ENCODE measurements around the gene RAB18.

The RAB18 gene

GRCh38 chr10:27457966-27458365 lies 46.1 kb upstream of the RAB18 start:
- H3K9me3 ChIP-seq (ENCODE audit: control insufficient read depth, insufficient read depth, low read length) = no peaks in the 10 kb centered on the region
- no peak for TF ChIP-seq EZH2phosphoT487 (IDR thresholded peaks at IDR 0.05; ENCODE audit: borderline replicate concordance, low read length)
- TF ChIP-seq CTCF (IDR thresholded peaks at IDR 0.05; ENCODE audit: low read depth, low read length, poor library complexity, severe bottlenecking) = no peak

GRCh38 chr10:27461312-27461711 lies 42.8 kb upstream of the RAB18 start:
- no peaks in the 10 kb centered on the region for H4K20me1 ChIP-seq (ENCODE audit: control insufficient read depth, insufficient read depth, low read depth, low read length)
- H3K27me3 ChIP-seq (ENCODE audit: control insufficient read depth, low read length) = peaks cover 25% of the 10 kb centered on the region
- H3K9me2 ChIP-seq (replicated peaks; ENCODE audit: control insufficient read depth, low read length) = no peaks in the 10 kb centered on the region
- TF ChIP-seq CTCF (IDR thresholded peaks at IDR 0.05; ENCODE audit: low read depth, low read length, poor library complexity, severe bottlenecking) (no peak), EZH2phosphoT487 (IDR thresholded peaks at IDR 0.05; ENCODE audit: borderline replicate concordance, low read length) (no peak)
- H3F3A ChIP-seq (ENCODE audit: control insufficient read depth, insufficient read depth) = no peaks in the 10 kb centered on the region
- no peaks in the 10 kb centered on the region for H3K36me3 ChIP-seq (ENCODE audit: control insufficient read depth, low read length)
- no peak overlapping the region for H3K4me3 ChIP-seq (ENCODE audit: low read length)
- peaks cover 3% of the 10 kb centered on the region; the same call in 1 of the 2 replicates for H3K4me1 ChIP-seq (ENCODE audit: control insufficient read depth, low read length)
- no peaks in the 10 kb centered on the region for H3K9me3 ChIP-seq (ENCODE audit: control insufficient read depth, insufficient read depth, low read length)
- no peak overlapping the region for H3K27ac ChIP-seq (ENCODE audit: low read depth, low read length)
- no peak overlapping the region for H3K4me2 ChIP-seq (ENCODE audit: low read length)
- H3K79me2 ChIP-seq (ENCODE audit: control insufficient read depth, low read length) = no peaks in the 10 kb centered on the region

More at GRCh38 chr10:27457966-27458365, 46.1 kb upstream of the RAB18 start:
- Histone ChIP-seq H3K4me3 (ENCODE audit: low read length) (no peak overlapping the region), H3F3A (ENCODE audit: control insufficient read depth, insufficient read depth) (no peaks in the 10 kb centered on the region), H3K27me3 (ENCODE audit: control insufficient read depth, low read length) (peaks cover 27% of the 10 kb centered on the region), H3K4me2 (ENCODE audit: low read length) (no peak overlapping the region), H3K79me2 (ENCODE audit: control insufficient read depth, low read length) (no peaks in the 10 kb centered on the region), H4K20me1 (ENCODE audit: control insufficient read depth, insufficient read depth, low read depth, low read length) (no peaks in the 10 kb centered on the region), H3K4me1 (ENCODE audit: control insufficient read depth, low read length) (no peaks in the 10 kb centered on the region), H3K36me3 (ENCODE audit: control insufficient read depth, low read length) (no peaks in the 10 kb centered on the region), H3K27ac (ENCODE audit: low read depth, low read length) (no peak overlapping the region), H3K9me2 (replicated peaks; ENCODE audit: control insufficient read depth, low read length) (no peaks in the 10 kb centered on the region)

- Histone ChIP-seq H4K20me1 (ENCODE audit: control insufficient read depth, insufficient read depth, low read depth, low read length) (no peaks in the 10 kb centered on the region), H3K27ac (ENCODE audit: low read depth, low read length) (no peak overlapping the region), H3F3A (ENCODE audit: control insufficient read depth, insufficient read depth) (no peaks in the 10 kb centered on the region), H3K4me2 (ENCODE audit: low read length) (no peak overlapping the region), H3K27me3 (ENCODE audit: control insufficient read depth, low read length) (peaks cover 15% of the 10 kb centered on the region), H3K36me3 (ENCODE audit: control insufficient read depth, low read length) (no peaks in the 10 kb centered on the region), H3K9me2 (replicated peaks; ENCODE audit: control insufficient read depth, low read length) (no peaks in the 10 kb centered on the region), H3K79me2 (ENCODE audit: control insufficient read depth, low read length) (no peaks in the 10 kb centered on the region), H3K4me3 (ENCODE audit: low read length) (no peak overlapping the region), H3K9me3 (ENCODE audit: control insufficient read depth, insufficient read depth, low read length) (no peaks in the 10 kb centered on the region), H3K4me1 (ENCODE audit: control insufficient read depth, low read length) (peaks cover 3% of the 10 kb centered on the region; the same call in 1 of the 2 replicates)
- no peak for TF ChIP-seq EZH2phosphoT487 (IDR thresholded peaks at IDR 0.05; ENCODE audit: borderline replicate concordance, low read length)
- no peak for TF ChIP-seq CTCF (IDR thresholded peaks at IDR 0.05; ENCODE audit: low read depth, low read length, poor library complexity, severe bottlenecking)
These were observed 40.1 kb upstream of the RAB18 start for GRCh38 chr10:27463961-27464360.
